ENCODE results near the gene SKI. TPM values are rescaled to one million over a fixed set of nuclear protein-coding genes. Genes with fewer than 3 reads are reported as not detected.

The SKI gene
- total RNA-seq, 1 experiment from 2014 or later, result 89.5 TPM

- Histone ChIP-seq H3K79me1 (ENCODE audit: insufficient read depth, low read depth, low read length, poor library complexity, severe bottlenecking) (no peaks in the 10 kb centered on the region), H3K14ac (ENCODE audit: insufficient read depth, low read length) (no peak overlapping the region), H3T11ph (ENCODE audit: low read length) (no peak overlapping the region), H4K8ac (replicated peaks; ENCODE audit: insufficient read length, low read depth, low read length) (no peak overlapping the region), H3K4me2 (ENCODE audit: insufficient read depth, insufficient read length, low read length) (peak overlapping the region; percentile 4), H3K79me2 (ENCODE audit: insufficient read depth, low read length) (peaks cover 22% of the 10 kb centered on the region; the same call in 1 of the 2 replicates), H2BK12ac (ENCODE audit: insufficient read length, low read depth, low read length) (no peak overlapping the region), H3K27me3 (ENCODE audit: insufficient read depth, low read length) (no peaks in the 10 kb centered on the region), H2BK120ac (ENCODE audit: low read depth, low read length, poor library complexity, severe bottlenecking) (no peak overlapping the region), H2AFZ (ENCODE audit: low read length) (no peak overlapping the region), H4K5ac (ENCODE audit: insufficient read length, low read depth, low read length) (no peak overlapping the region), H3K27ac (ENCODE audit: insufficient read length, low read depth, low read length) (no peak overlapping the region), H2BK5ac (ENCODE audit: insufficient read length, low read length) (no peak overlapping the region), H3K4ac (ENCODE audit: low read depth, low read length) (no peak overlapping the region), H2BK15ac (ENCODE audit: low read depth, low read length) (no peak overlapping the region), H3K23me2 (ENCODE audit: insufficient read length, low read depth, low read length, poor library complexity, severe bottlenecking) (no peaks in the 10 kb centered on the region), H3K4me1 (ENCODE audit: insufficient read depth, low read length) (peaks cover 2% of the 10 kb centered on the region; the same call in 1 of the 2 replicates), H3K23ac (ENCODE audit: insufficient read length, low read depth, low read length) (no peak overlapping the region), H3K9me3 (ENCODE audit: control insufficient read depth, low read depth, low read length) (no peaks in the 10 kb centered on the region), H4K91ac (ENCODE audit: insufficient read length, low read depth, low read length) (no peak overlapping the region), H2AK5ac (ENCODE audit: insufficient read length, low read length) (no peak overlapping the region), H2BK20ac (ENCODE audit: low read depth, low read length, poor library complexity, severe bottlenecking) (no peak overlapping the region), H3K9ac (ENCODE audit: extremely low read depth, insufficient read length, low read length) (no peak overlapping the region), H4K20me1 (ENCODE audit: control insufficient read depth, insufficient read depth, insufficient read length) (no peaks in the 10 kb centered on the region), H3K56ac (ENCODE audit: insufficient read length, low read depth, low read length) (no peak overlapping the region), H3K18ac (ENCODE audit: insufficient read length, low read depth, low read length) (no peak overlapping the region)
- Mint-ChIP-seq H3K4me3 (peak overlapping the region; percentile 26 to 68), H3K27me3 (ENCODE audit: low read depth) (no peaks in the 10 kb centered on the region), H3K9me3 (peaks cover 3 to 4% of the 10 kb centered on the region in 2 experiments), H3K4me1 (peaks cover 49 to 56% of the 10 kb centered on the region in 2 experiments), H3K27ac (peak overlapping the region; percentile 96 to 97 (median 97)), H3K36me3 (ENCODE audit: insufficient read depth in 1 of 3, low read depth in 3 of 3) (peaks cover 16 to 20% (median 17%) of the 10 kb centered on the region in 3 experiments; a peak in 6 of 7 replicates)
- WGBS (ENCODE audit: extremely low coverage, insufficient read length, low lambda C conversion rate), result no CpG with 5 or more reads among the region's 13 CpGs
- peak; percentile 98 for DNase-seq
- TF ChIP-seq CTCF (conservative IDR thresholded peaks at IDR 0.05), result no peak
Observed at GRCh38 chr1:2279210-2279639, 51.1 kb downstream of the SKI start.
